Activated naive CD8-positive, alpha-beta T cell (primary cell): Measurements from ENCODE around the gene NGF.

Source experiments
- H3K27ac Mint-ChIP-seq: one replicate; pipeline ENCODE4 v1.8.0; 2021; ENCODE audit warnings: mixed read lengths
- H3K27me3 Mint-ChIP-seq: one replicate; pipeline ENCODE4 v1.8.0; 2021; ENCODE audit warnings: mixed read lengths
- H3K36me3 Mint-ChIP-seq: one replicate; pipeline ENCODE4 v1.8.0; 2021; ENCODE audit warnings: mixed read lengths
- H3K4me1 Mint-ChIP-seq: one replicate; pipeline ENCODE4 v1.8.0; 2021; ENCODE audit warnings: low read depth, mixed read lengths
- H3K4me3 Mint-ChIP-seq: one replicate; pipeline ENCODE4 v1.8.0; 2021; ENCODE audit warnings: mild to moderate bottlenecking, mixed read lengths
- H3K9me3 Mint-ChIP-seq: one replicate; pipeline ENCODE4 v1.8.0; 2021; ENCODE audit warnings: low read depth, mixed read lengths

NGF gene

GRCh38 chr1:115307661-115308060 is 30.4 kb downstream of the NGF start:
- Mint-ChIP-seq H3K9me3 (no peaks in the 10 kb centered on the region), H3K36me3 (no peaks in the 10 kb centered on the region), H3K27me3 (peaks cover 8% of the 10 kb centered on the region), H3K4me3 (no peak overlapping the region), H3K4me1 (no peaks in the 10 kb centered on the region), H3K27ac (no peak overlapping the region)

GRCh38 chr1:115306146-115306545 is 31.9 kb downstream of the NGF start:
- peaks cover 10% of the 10 kb centered on the region for H3K27me3 Mint-ChIP-seq
- H3K36me3 Mint-ChIP-seq, result no peaks in the 10 kb centered on the region
- H3K9me3 Mint-ChIP-seq, result no peaks in the 10 kb centered on the region
- H3K27ac Mint-ChIP-seq, result no peak overlapping the region
- H3K4me1 Mint-ChIP-seq, result no peaks in the 10 kb centered on the region
- H3K4me3 Mint-ChIP-seq, result no peak overlapping the region

GRCh38 chr1:115303364-115303763 is 34.7 kb downstream of the NGF start:
- Mint-ChIP-seq H3K9me3 (no peaks in the 10 kb centered on the region), H3K4me1 (no peaks in the 10 kb centered on the region), H3K4me3 (no peak overlapping the region), H3K27me3 (peaks cover 6% of the 10 kb centered on the region), H3K27ac (no peak overlapping the region), H3K36me3 (no peaks in the 10 kb centered on the region)

GRCh38 chr1:115302390-115302961 is 35.6 kb downstream of the NGF start:
- Mint-ChIP-seq H3K9me3 (no peaks in the 10 kb centered on the region), H3K36me3 (no peaks in the 10 kb centered on the region)

GRCh38 chr1:115301438-115302020 is 36.5 kb downstream of the NGF start:
- Mint-ChIP-seq H3K4me1 (no peaks in the 10 kb centered on the region), H3K36me3 (no peaks in the 10 kb centered on the region), H3K27ac (no peak overlapping the region), H3K9me3 (no peaks in the 10 kb centered on the region), H3K27me3 (peaks cover 5% of the 10 kb centered on the region), H3K4me3 (no peak overlapping the region)

More at GRCh38 chr1:115302390-115302961, 35.6 kb downstream of the NGF start:
- H3K4me3 Mint-ChIP-seq, result no peak overlapping the region
- no peaks in the 10 kb centered on the region for H3K4me1 Mint-ChIP-seq
- no peak overlapping the region for H3K27ac Mint-ChIP-seq
- peaks cover 6% of the 10 kb centered on the region for H3K27me3 Mint-ChIP-seq

- Mint-ChIP-seq H3K27me3 (peaks cover 11% of the 10 kb centered on the region), H3K27ac (no peak overlapping the region), H3K4me3 (no peak overlapping the region), H3K4me1 (no peaks in the 10 kb centered on the region), H3K9me3 (no peaks in the 10 kb centered on the region), H3K36me3 (no peaks in the 10 kb centered on the region)
These were observed 37.8 kb downstream of the NGF start for GRCh38 chr1:115300087-115300876.

- Mint-ChIP-seq H3K27ac (no peak overlapping the region), H3K9me3 (no peaks in the 10 kb centered on the region), H3K4me3 (no peak overlapping the region), H3K27me3 (peaks cover 14% of the 10 kb centered on the region), H3K36me3 (no peaks in the 10 kb centered on the region), H3K4me1 (no peaks in the 10 kb centered on the region)
These were observed 38.8 kb downstream of the NGF start for GRCh38 chr1:115299266-115299665.

GRCh38 chr1:115296981-115297380 is 41.1 kb downstream of the NGF start:
- Mint-ChIP-seq H3K4me3 (no peak overlapping the region), H3K9me3 (no peaks in the 10 kb centered on the region), H3K27ac (no peak overlapping the region), H3K36me3 (no peaks in the 10 kb centered on the region), H3K27me3 (peaks cover 12% of the 10 kb centered on the region), H3K4me1 (no peaks in the 10 kb centered on the region)

- Mint-ChIP-seq H3K4me3 (no peak overlapping the region), H3K4me1 (no peaks in the 10 kb centered on the region), H3K36me3 (no peaks in the 10 kb centered on the region), H3K27ac (no peak overlapping the region), H3K9me3 (no peaks in the 10 kb centered on the region), H3K27me3 (peaks cover 12% of the 10 kb centered on the region)
These were observed 41.9 kb downstream of the NGF start for GRCh38 chr1:115295904-115296696.

- no peaks in the 10 kb centered on the region for H3K36me3 Mint-ChIP-seq
- no peak overlapping the region for H3K27ac Mint-ChIP-seq
- no peaks in the 10 kb centered on the region for H3K4me1 Mint-ChIP-seq
- H3K27me3 Mint-ChIP-seq, result peaks cover 19% of the 10 kb centered on the region
- H3K4me3 Mint-ChIP-seq, result no peak overlapping the region
- H3K9me3 Mint-ChIP-seq, result no peaks in the 10 kb centered on the region
These were observed 44.1 kb downstream of the NGF start for GRCh38 chr1:115293899-115294298.

- H3K27me3 Mint-ChIP-seq, result peaks cover 19% of the 10 kb centered on the region
- no peaks in the 10 kb centered on the region for H3K9me3 Mint-ChIP-seq
- no peaks in the 10 kb centered on the region for H3K4me1 Mint-ChIP-seq
- no peak overlapping the region for H3K27ac Mint-ChIP-seq
- H3K36me3 Mint-ChIP-seq, result no peaks in the 10 kb centered on the region
- no peak overlapping the region for H3K4me3 Mint-ChIP-seq
These were observed 45.0 kb downstream of the NGF start for GRCh38 chr1:115293006-115293405.

- Mint-ChIP-seq H3K36me3 (no peaks in the 10 kb centered on the region), H3K27me3 (peaks cover 19% of the 10 kb centered on the region), H3K4me3 (no peak overlapping the region), H3K9me3 (no peaks in the 10 kb centered on the region), H3K4me1 (no peaks in the 10 kb centered on the region), H3K27ac (no peak overlapping the region)
These were observed 46.3 kb downstream of the NGF start for GRCh38 chr1:115291741-115292140.

GRCh38 chr1:115289940-115290339 is 48.1 kb downstream of the NGF start:
- Mint-ChIP-seq H3K4me3 (no peak overlapping the region), H3K27me3 (peaks cover 12% of the 10 kb centered on the region), H3K4me1 (no peaks in the 10 kb centered on the region), H3K27ac (no peak overlapping the region), H3K9me3 (no peaks in the 10 kb centered on the region), H3K36me3 (no peaks in the 10 kb centered on the region)

- Mint-ChIP-seq H3K4me1 (no peaks in the 10 kb centered on the region), H3K9me3 (no peaks in the 10 kb centered on the region), H3K4me3 (no peak overlapping the region), H3K27ac (no peak overlapping the region), H3K27me3 (peaks cover 10% of the 10 kb centered on the region), H3K36me3 (no peaks in the 10 kb centered on the region)
These were observed 49.4 kb downstream of the NGF start for GRCh38 chr1:115288591-115289198.
